IPS-18c (cell line): ENCODE results near the gene SNX25.
"Not testable (repeated sequence)": the region's sequence is repeated elsewhere in the genome, so short reads cannot be mapped to it uniquely, and the experiment has no call there.

ENCODE experiments used
- H3K4me3 ChIP-seq: 2 replicates; pipeline ENCODE4 v1.7.0; 2013; ENCODE audit warnings: low read depth, mild to moderate bottlenecking, low read length, moderate library complexity; ENCODE audit not compliant: insufficient read depth
- H3K9me3 ChIP-seq: one replicate; pipeline ENCODE4 v1.6.1; 2013; ENCODE audit warnings: mild to moderate bottlenecking, low read length, moderate library complexity; ENCODE audit not compliant: control insufficient read depth, insufficient read depth

SNX25 gene

GRCh38 chr4:185307136-185307950, 97.9 kb downstream of the SNX25 start:
- no peak overlapping the region for H3K4me3 ChIP-seq
- H3K9me3 ChIP-seq, result no peaks in the 10 kb centered on the region

- Histone ChIP-seq H3K4me3 (no peak overlapping the region), H3K9me3 (no peaks in the 10 kb centered on the region)
Measured at GRCh38 chr4:185309770-185310169, 100.4 kb downstream of the SNX25 start.

GRCh38 chr4:185311113-185311888, 101.9 kb downstream of the SNX25 start:
- H3K4me3 ChIP-seq, result no peak overlapping the region

GRCh38 chr4:185312699-185313098, 103.3 kb downstream of the SNX25 start:
- Histone ChIP-seq H3K9me3 (no peaks in the 10 kb centered on the region), H3K4me3 (no peak overlapping the region)

More at GRCh38 chr4:185311113-185311888, 101.9 kb downstream of the SNX25 start:
- H3K9me3 ChIP-seq, result no peaks in the 10 kb centered on the region

- H3K9me3 ChIP-seq, H3K4me3 ChIP-seq: not testable (repeated sequence)
Measured at GRCh38 chr4:185317462-185317861, 108.1 kb downstream of the SNX25 start.

- H3K4me3 ChIP-seq, result no peak overlapping the region
- H3K9me3 ChIP-seq, result no peaks in the 10 kb centered on the region
Measured at GRCh38 chr4:185317880-185318279, 108.5 kb downstream of the SNX25 start.

- Histone ChIP-seq H3K9me3 (no peaks in the 10 kb centered on the region), H3K4me3 (no peak overlapping the region)
Measured at GRCh38 chr4:185318679-185319078, 109.3 kb downstream of the SNX25 start.

GRCh38 chr4:185322803-185323202, 113.4 kb downstream of the SNX25 start:
- Histone ChIP-seq H3K4me3 (no peak overlapping the region), H3K9me3 (no peaks in the 10 kb centered on the region)

- H3K9me3 ChIP-seq, result no peaks in the 10 kb centered on the region
Measured at GRCh38 chr4:185323606-185324005, 114.2 kb downstream of the SNX25 start.

GRCh38 chr4:185324361-185324760, 115.0 kb downstream of the SNX25 start:
- not testable (repeated sequence) for H3K9me3 ChIP-seq, H3K4me3 ChIP-seq

More at GRCh38 chr4:185323606-185324005, 114.2 kb downstream of the SNX25 start:
- no peak overlapping the region for H3K4me3 ChIP-seq

- not testable (repeated sequence) for H3K9me3 ChIP-seq, H3K4me3 ChIP-seq
Measured at GRCh38 chr4:185325721-185326120, 116.3 kb downstream of the SNX25 start.

- Histone ChIP-seq H3K4me3 (no peak overlapping the region), H3K9me3 (peaks cover 5% of the 10 kb centered on the region)
Measured at GRCh38 chr4:185328586-185328985, 119.2 kb downstream of the SNX25 start.

GRCh38 chr4:185329879-185330510, 120.6 kb downstream of the SNX25 start:
- H3K4me3 ChIP-seq, H3K9me3 ChIP-seq: not testable (repeated sequence)

GRCh38 chr4:185332575-185333464, 123.4 kb downstream of the SNX25 start:
- H3K9me3 ChIP-seq, result peaks cover 5% of the 10 kb centered on the region
- no peak overlapping the region for H3K4me3 ChIP-seq

GRCh38 chr4:185334326-185334725, 124.9 kb downstream of the SNX25 start:
- no peaks in the 10 kb centered on the region for H3K9me3 ChIP-seq
- no peak overlapping the region for H3K4me3 ChIP-seq

- Histone ChIP-seq H3K4me3 (no peak overlapping the region), H3K9me3 (no peaks in the 10 kb centered on the region)
Measured at GRCh38 chr4:185335579-185335978, 126.2 kb downstream of the SNX25 start.

GRCh38 chr4:185339941-185340340, 130.5 kb downstream of the SNX25 start:
- H3K9me3 ChIP-seq, result no peaks in the 10 kb centered on the region
- H3K4me3 ChIP-seq, result no peak overlapping the region
